ENCODE data around the gene AGPAT3. TPM values are rescaled to one million over a fixed set of nuclear protein-coding genes. Genes with fewer than 3 reads are reported as not detected.

The AGPAT3 gene
- total RNA-seq, 1 experiment from 2014 or later = 13.0 TPM

DNA sequence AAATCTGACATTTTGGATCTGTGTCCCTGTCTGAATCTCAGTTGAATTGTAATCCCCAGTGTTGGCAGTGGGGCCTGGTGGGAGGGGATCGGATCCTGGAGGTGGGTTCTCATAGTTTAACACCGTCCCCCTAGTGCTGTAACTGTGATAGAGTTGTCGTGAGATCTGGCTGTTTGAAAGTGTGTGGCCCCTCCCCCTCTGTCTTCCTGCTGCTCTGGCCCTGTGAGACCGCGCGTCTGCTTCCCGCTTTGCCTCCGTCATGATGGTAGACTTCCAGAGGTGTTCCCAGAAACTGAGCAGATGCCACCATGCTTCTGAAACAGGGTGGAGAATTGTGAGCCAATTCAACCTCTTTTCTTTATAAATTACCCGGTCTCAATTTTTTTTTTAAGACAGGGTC lies 25.0 kb downstream of the AGPAT3 start:
- Histone ChIP-seq H3K9me3 (ENCODE audit: control insufficient read depth, low read depth, low read length) (no peaks in the 10 kb centered on the region), H3T11ph (ENCODE audit: low read length) (no peak overlapping the region), H2BK20ac (ENCODE audit: low read depth, low read length, poor library complexity, severe bottlenecking) (no peak overlapping the region), H3K18ac (ENCODE audit: insufficient read length, low read depth, low read length) (no peak overlapping the region), H3K23me2 (ENCODE audit: insufficient read length, low read depth, low read length, poor library complexity, severe bottlenecking) (peaks cover 4% of the 10 kb centered on the region), H3K4me2 (ENCODE audit: insufficient read depth, insufficient read length, low read length) (peak overlapping the region; percentile 29), H2BK120ac (ENCODE audit: low read depth, low read length, poor library complexity, severe bottlenecking) (peak overlapping the region; percentile 36), H4K91ac (ENCODE audit: insufficient read length, low read depth, low read length) (no peak overlapping the region), H3K79me2 (ENCODE audit: insufficient read depth, low read length) (no peaks in the 10 kb centered on the region), H2BK15ac (ENCODE audit: low read depth, low read length) (no peak overlapping the region; the same call in 1 of the 2 replicates), H3K9ac (ENCODE audit: extremely low read depth, insufficient read length, low read length) (no peak overlapping the region), H3K79me1 (ENCODE audit: insufficient read depth, low read depth, low read length, poor library complexity, severe bottlenecking) (no peaks in the 10 kb centered on the region), H3K56ac (ENCODE audit: insufficient read length, low read depth, low read length) (no peak overlapping the region), H3K4me1 (ENCODE audit: insufficient read depth, low read length) (peaks cover 7% of the 10 kb centered on the region; the same call in 1 of the 2 replicates), H3K14ac (ENCODE audit: insufficient read depth, low read length) (peak overlapping the region; percentile 7; the same call in 1 of the 2 replicates), H3K4ac (ENCODE audit: low read depth, low read length) (no peak overlapping the region), H4K8ac (replicated peaks; ENCODE audit: insufficient read length, low read depth, low read length) (no peak overlapping the region), H3K27me3 (ENCODE audit: insufficient read depth, low read length) (no peaks in the 10 kb centered on the region), H2AK5ac (ENCODE audit: insufficient read length, low read length) (no peak overlapping the region), H2AFZ (ENCODE audit: low read length) (no peak overlapping the region), H4K5ac (ENCODE audit: insufficient read length, low read depth, low read length) (no peak overlapping the region), H2BK12ac (ENCODE audit: insufficient read length, low read depth, low read length) (no peak overlapping the region), H4K20me1 (ENCODE audit: control insufficient read depth, insufficient read depth, insufficient read length) (no peaks in the 10 kb centered on the region), H3K23ac (ENCODE audit: insufficient read length, low read depth, low read length) (no peak overlapping the region), H2BK5ac (ENCODE audit: insufficient read length, low read length) (no peak overlapping the region), H3K27ac (ENCODE audit: insufficient read length, low read depth, low read length) (no peak overlapping the region)
- TF ChIP-seq, protein P1, sequence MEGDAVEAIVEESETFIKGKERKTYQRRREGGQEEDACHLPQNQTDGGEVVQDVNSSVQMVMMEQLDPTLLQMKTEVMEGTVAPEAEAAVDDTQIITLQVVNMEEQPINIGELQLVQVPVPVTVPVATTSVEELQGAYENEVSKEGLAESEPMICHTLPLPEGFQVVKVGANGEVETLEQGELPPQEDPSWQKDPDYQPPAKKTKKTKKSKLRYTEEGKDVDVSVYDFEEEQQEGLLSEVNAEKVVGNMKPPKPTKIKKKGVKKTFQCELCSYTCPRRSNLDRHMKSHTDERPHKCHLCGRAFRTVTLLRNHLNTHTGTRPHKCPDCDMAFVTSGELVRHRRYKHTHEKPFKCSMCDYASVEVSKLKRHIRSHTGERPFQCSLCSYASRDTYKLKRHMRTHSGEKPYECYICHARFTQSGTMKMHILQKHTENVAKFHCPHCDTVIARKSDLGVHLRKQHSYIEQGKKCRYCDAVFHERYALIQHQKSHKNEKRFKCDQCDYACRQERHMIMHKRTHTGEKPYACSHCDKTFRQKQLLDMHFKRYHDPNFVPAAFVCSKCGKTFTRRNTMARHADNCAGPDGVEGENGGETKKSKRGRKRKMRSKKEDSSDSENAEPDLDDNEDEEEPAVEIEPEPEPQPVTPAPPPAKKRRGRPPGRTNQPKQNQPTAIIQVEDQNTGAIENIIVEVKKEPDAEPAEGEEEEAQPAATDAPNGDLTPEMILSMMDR (conservative IDR thresholded peaks at IDR 0.05) = peak; percentile 18; the same call in 1 of the 3 replicates
- H3K4me1 Mint-ChIP-seq = peaks cover 16% of the 10 kb centered on the region in 2 experiments
- peak overlapping the region; percentile 1 to 56; a peak in 2 of 5 replicates for H3K4me3 Mint-ChIP-seq
- peak; percentile 70 for DNase-seq
- peaks cover 2 to 7% (median 4%) of the 10 kb centered on the region in 3 experiments; a peak in 6 of 7 replicates for H3K36me3 Mint-ChIP-seq (ENCODE audit: insufficient read depth in 1 of 3, low read depth in 3 of 3)
- H3K9me3 Mint-ChIP-seq = peaks cover 2 to 10% of the 10 kb centered on the region in 2 experiments; a peak in 3 of 5 replicates
- H3K27ac Mint-ChIP-seq = peak overlapping the region in 1 of 3 experiments; percentile 20; a peak in 2 of 7 replicates
- no CpG with 5 or more reads among the region's 9 CpGs for WGBS (ENCODE audit: extremely low coverage, insufficient read length, low lambda C conversion rate)
- peaks cover 3% of the 10 kb centered on the region for H3K27me3 Mint-ChIP-seq (ENCODE audit: low read depth)
